ENCODE measurements around the gene FBXO15. TPM values are rescaled to one million over a fixed set of nuclear protein-coding genes. Genes with fewer than 3 reads are reported as not detected.

FBXO15 gene
- total and polyA plus RNA-seq, 2 of the 13 experiments (the other 11 are each of a cell fraction or from before 2014, with no cell fraction given): 0.09 to 0.12 TPM

GRCh38 chr18:74081966-74082741, 65.5 kb downstream of the FBXO15 start (continued):
- no peak for TF ChIP-seq NRL (CRISPR knock-in tag; IDR thresholded peaks at IDR 0.05; ENCODE audit: borderline replicate concordance)

GRCh38 chr18:74078257-74078656, 69.4 kb downstream of the FBXO15 start:
- H3K4me1 ChIP-seq (ENCODE audit: insufficient read depth, low read length): peaks cover 8% of the 10 kb centered on the region; the same call in 1 of the 2 replicates
- WGBS (ENCODE audit: low lambda C conversion rate): 23% methylated on average over 9 of the region's 9 CpGs
- CTCF ChIA-PET (ENCODE audit: low intra/inter-chr PET ratio, low total read pairs): no interaction called here
- H4K20me1 ChIP-seq (ENCODE audit: insufficient read depth, low read length): no peaks in the 10 kb centered on the region
- intact Hi-C loops (cut with micrococcal nuclease; ENCODE audit: unreplicated experiment): no loop called here
- peaks cover 0 to 57% of the 10 kb centered on the region in 2 experiments for H3K27me3 ChIP-seq (ENCODE audit: control insufficient read depth in 1 of 2, insufficient read depth in 2 of 2, low read length in 2 of 2)
- no peaks in the 10 kb centered on the region for H3K79me2 ChIP-seq (ENCODE audit: insufficient read depth, low read length)
- H3K4me3 ChIP-seq (replicated peaks in 1 of 3; ENCODE audit: insufficient read depth in 1 of 3, low read depth in 2 of 3, low read length in 3 of 3): no peak overlapping the region
- H3K9me3 ChIP-seq (ENCODE audit: low read length): no peaks in the 10 kb centered on the region
- FAIRE-seq (no peak), DNase-seq (ENCODE audit: low spot score) (no peak), ATAC-seq (no peak)
- no peak overlapping the region for H2AFZ ChIP-seq (ENCODE audit: low read length)
- in situ Hi-C loops (cut with HindIII; ENCODE audit: extremely low pct_ligation_motif_present, low pct_unique_long_range_greater_than_20kb): no loop called here
- no peaks in the 10 kb centered on the region for H3K36me3 ChIP-seq (replicated peaks in 1 of 2; ENCODE audit: control insufficient read depth in 1 of 2, insufficient read depth in 2 of 2, low read length in 2 of 2)
- no peak overlapping the region for H3K27ac ChIP-seq (ENCODE audit: extremely low read length, insufficient read depth, low read length)
- no peak overlapping the region for H3K4me2 ChIP-seq (ENCODE audit: low read depth, low read length)
- no peak overlapping the region for H3K9ac ChIP-seq (ENCODE audit: insufficient read depth, low read depth, low read length)
- no TSS peak for BruUV-seq (replicated peaks)
- no peak for TF ChIP-seq ZNF816 (CRISPR knock-in tag; IDR thresholded peaks at IDR 0.05; ENCODE audit: borderline replicate concordance)
- no peak for TF ChIP-seq ZNF720 (CRISPR knock-in tag; IDR thresholded peaks at IDR 0.05)
- TF ChIP-seq SRSF9 (IDR thresholded peaks at IDR 0.05; ENCODE audit: borderline replicate concordance, insufficient read depth, low read depth, low read length, poor library complexity, severe bottlenecking): no peak
- no peak for TF ChIP-seq HNF4G (IDR thresholded peaks at IDR 0.05; ENCODE audit: borderline replicate concordance, low read depth, low read length)
- no peak for TF ChIP-seq HNF4G (CRISPR knock-in tag; IDR thresholded peaks at IDR 0.05; ENCODE audit: borderline replicate concordance, low read depth)
- TF ChIP-seq, protein P1, sequence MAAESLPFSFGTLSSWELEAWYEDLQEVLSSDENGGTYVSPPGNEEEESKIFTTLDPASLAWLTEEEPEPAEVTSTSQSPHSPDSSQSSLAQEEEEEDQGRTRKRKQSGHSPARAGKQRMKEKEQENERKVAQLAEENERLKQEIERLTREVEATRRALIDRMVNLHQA (CRISPR knock-in tag; IDR thresholded peaks at IDR 0.05): no peak
- no peak for TF ChIP-seq ZNF746 (CRISPR knock-in tag; IDR thresholded peaks at IDR 0.05)
- no peak for TF ChIP-seq KDM3A (CRISPR knock-in tag; IDR thresholded peaks at IDR 0.05; ENCODE audit: low read depth)
- TF ChIP-seq ZBTB46 (CRISPR knock-in tag; IDR thresholded peaks at IDR 0.05; ENCODE audit: borderline replicate concordance): no peak
- TF ChIP-seq SNRNP70 (IDR thresholded peaks at IDR 0.05; ENCODE audit: low read depth, low read length): no peak
- no peak for TF ChIP-seq ZNF75D (CRISPR knock-in tag; IDR thresholded peaks at IDR 0.05; ENCODE audit: borderline replicate concordance)
- no peak for TF ChIP-seq GZF1 (CRISPR knock-in tag; IDR thresholded peaks at IDR 0.05)
- no peak for TF ChIP-seq RFX1 (IDR thresholded peaks at IDR 0.05)
- POLR2A ChIA-PET: no interaction called here
